DND-41 (cell line): ENCODE results near the gene ALDH1A2.
"Not testable (repeated sequence)": the region's sequence is repeated elsewhere in the genome, so short reads cannot be mapped to it uniquely, and the experiment has no call there.

Experiments
- ATAC-seq: fragments of 200-7000 bp; cut with Tn5 transposase; 3 replicates; pipeline ENCODE4 v1.9.1; 2021; ENCODE audit warnings: low read depth; ENCODE audit not compliant: insufficient read depth
- DNase-seq: peaks from one replicate; pipeline ENCODE4 v3.0.0-alpha.2; 2020
- H2AFZ ChIP-seq: 2 replicates; pipeline ENCODE4 v1.6.0; 2012; ENCODE audit warnings: low read depth, low read length
- H3K27ac ChIP-seq: 2 replicates; pipeline ENCODE4 v1.5.1; 2012; ENCODE audit warnings: low read length, inconsistent platforms
- H3K27me3 ChIP-seq: fragments of 200-600 bp; sonication (generic); 2 replicates; pipeline ENCODE4 v1.6.0; 2012; ENCODE audit warnings: low read length, mild to moderate bottlenecking, inconsistent platforms; ENCODE audit not compliant: insufficient read depth, poor library complexity
- H3K36me3 ChIP-seq: 2 replicates; pipeline ENCODE4 v1.5.1; 2012; ENCODE audit warnings: low read length, inconsistent platforms; ENCODE audit not compliant: insufficient read depth
- H3K4me1 ChIP-seq: 2 replicates; pipeline ENCODE4 v1.5.1; 2012; ENCODE audit warnings: mild to moderate bottlenecking, low read length; ENCODE audit not compliant: insufficient read depth
- H3K4me2 ChIP-seq: 2 replicates; pipeline ENCODE4 v1.6.0; 2012; ENCODE audit warnings: mild to moderate bottlenecking, moderate library complexity, low read length, inconsistent platforms; ENCODE audit not compliant: insufficient read depth
- H3K4me3 ChIP-seq, 2 experiments: fragments of 200-600 bp in 1 of 2; shearing (Covaris generic) in 1 of 2; 2 replicates each; pipeline ENCODE4 v1.5.1; 2012 to 2016; ENCODE audit warnings: inconsistent platforms in 2 of 2, low read length in 2 of 2, mild to moderate bottlenecking in 2 of 2, low read depth in 1 of 2, moderate library complexity in 1 of 2
- H3K79me2 ChIP-seq: 2 replicates; pipeline ENCODE4 v1.6.0; 2012; ENCODE audit warnings: low read length, inconsistent platforms; ENCODE audit not compliant: insufficient read depth
- H3K9ac ChIP-seq: 2 replicates; pipeline ENCODE4 v1.6.0; 2012; ENCODE audit warnings: low read depth, mild to moderate bottlenecking, inconsistent platforms, low read length, moderate library complexity
- H3K9me3 ChIP-seq: 2 replicates; pipeline ENCODE4 v1.5.1; 2012; ENCODE audit warnings: low read length, moderate library complexity, mild to moderate bottlenecking, inconsistent platforms; ENCODE audit not compliant: insufficient read depth, severe bottlenecking
- H4K20me1 ChIP-seq: 2 replicates; pipeline ENCODE4 v1.6.0; 2012; ENCODE audit warnings: low read length; ENCODE audit not compliant: insufficient read depth
- CTCF ChIP-seq: IDR thresholded peaks from 2 replicates; pipeline ENCODE4 v1.5.1; 2012; ENCODE audit warnings: borderline replicate concordance, low read length, moderate library complexity, mild to moderate bottlenecking; ENCODE audit not compliant: poor library complexity, severe bottlenecking; ENCODE audit errors: extremely low read depth
- EZH2 ChIP-seq: IDR thresholded peaks from 3 replicates; pipeline ENCODE4 v1.6.1; 2012; ENCODE audit warnings: borderline replicate concordance, low read depth, mild to moderate bottlenecking, moderate library complexity, low read length, inconsistent platforms; ENCODE audit not compliant: severe bottlenecking

Gene ALDH1A2

GRCh38 chr15:58002338-58003126, 63.0 kb downstream of the ALDH1A2 start:
- Histone ChIP-seq H3K9me3 (no peaks in the 10 kb centered on the region), H2AFZ (no peak overlapping the region), H4K20me1 (no peaks in the 10 kb centered on the region), H3K9ac (no peak overlapping the region), H3K79me2 (no peaks in the 10 kb centered on the region), H3K4me3 (no peak overlapping the region), H3K27ac (no peak overlapping the region), H3K27me3 (peaks cover 3% of the 10 kb centered on the region), H3K36me3 (no peaks in the 10 kb centered on the region), H3K4me1 (no peaks in the 10 kb centered on the region), H3K4me2 (no peak overlapping the region)
- TF ChIP-seq CTCF (no peak), EZH2 (no peak)
- DNase-seq, result no peak
- no peak for ATAC-seq

- H3K36me3 ChIP-seq, H2AFZ ChIP-seq, H4K20me1 ChIP-seq, ATAC-seq, H3K79me2 ChIP-seq, H3K9me3 ChIP-seq, H3K27me3 ChIP-seq, H3K27ac ChIP-seq, H3K9ac ChIP-seq, H3K4me2 ChIP-seq, H3K4me1 ChIP-seq, H3K4me3 ChIP-seq, DNase-seq: not testable (repeated sequence)
Measured at GRCh38 chr15:57999699-58000098, 65.8 kb downstream of the ALDH1A2 start.

GRCh38 chr15:57996561-57996960, 69.0 kb downstream of the ALDH1A2 start:
- no peak overlapping the region for H3K4me2 ChIP-seq
- DNase-seq (no peak), ATAC-seq (no peak)
- peaks cover 6% of the 10 kb centered on the region for H3K27me3 ChIP-seq
- no peaks in the 10 kb centered on the region for H3K9me3 ChIP-seq
- no peak overlapping the region for H3K27ac ChIP-seq
- no peaks in the 10 kb centered on the region for H3K36me3 ChIP-seq
- no peaks in the 10 kb centered on the region for H3K79me2 ChIP-seq
- H3K4me3 ChIP-seq, result no peak overlapping the region
- no peak overlapping the region for H2AFZ ChIP-seq
- TF ChIP-seq CTCF (no peak), EZH2 (no peak)
- H4K20me1 ChIP-seq, result no peaks in the 10 kb centered on the region
- H3K9ac ChIP-seq, result no peak overlapping the region
- H3K4me1 ChIP-seq, result no peaks in the 10 kb centered on the region

- no peak overlapping the region for H2AFZ ChIP-seq
- no peaks in the 10 kb centered on the region for H3K4me1 ChIP-seq
- H3K27ac ChIP-seq, result no peak overlapping the region
- peaks cover 6% of the 10 kb centered on the region for H3K27me3 ChIP-seq
- TF ChIP-seq CTCF, result no peak
- no peak for TF ChIP-seq EZH2
- no peaks in the 10 kb centered on the region for H3K36me3 ChIP-seq
- no peak overlapping the region for H3K9ac ChIP-seq
- no peak overlapping the region for H3K4me2 ChIP-seq
- no peak overlapping the region for H3K4me3 ChIP-seq
- no peaks in the 10 kb centered on the region for H4K20me1 ChIP-seq
- H3K79me2 ChIP-seq, result no peaks in the 10 kb centered on the region
- DNase-seq, result no peak
- H3K9me3 ChIP-seq, result no peaks in the 10 kb centered on the region
- ATAC-seq, result no peak
Measured at GRCh38 chr15:57994221-57995049, 71.1 kb downstream of the ALDH1A2 start.
